ENCODE data around the gene ETS2.

Gene ETS2

GRCh38 chr21:38787461-38788274 is 18.1 kb upstream of the ETS2 start:
- Histone ChIP-seq H3K4me3 (ENCODE audit: low read length in 2 of 2) (no peak overlapping the region), H3K18ac (ENCODE audit: low read length) (no peak overlapping the region), H4K91ac (ENCODE audit: low read depth, low read length, poor library complexity) (no peak overlapping the region), H3K4ac (ENCODE audit: low read length) (no peak overlapping the region), H3K27ac (replicated peaks; ENCODE audit: low read length) (no peak overlapping the region), H2BK15ac (ENCODE audit: low read length) (no peak overlapping the region), H2BK5ac (ENCODE audit: low read length) (no peak overlapping the region), H3K4me2 (ENCODE audit: insufficient read depth, low read length, poor library complexity, severe bottlenecking) (no peak overlapping the region), H3K9me3 (replicated peaks in 1 of 2; ENCODE audit: control insufficient read depth in 2 of 2, insufficient read depth in 1 of 2, low read depth in 1 of 2, low read length in 2 of 2) (peaks cover 0 to 3% of the 10 kb centered on the region in 2 donors), H3K4me1 (ENCODE audit: control insufficient read depth in 2 of 2, insufficient read depth in 1 of 2, low read depth in 1 of 2, low read length in 2 of 2) (peaks cover 2 to 3% of the 10 kb centered on the region in 2 donors), H3K79me1 (ENCODE audit: low read depth, low read length) (no peaks in the 10 kb centered on the region), H3K27me3 (ENCODE audit: control insufficient read depth in 3 of 3, insufficient read depth in 3 of 3, low read depth in 1 of 3, low read length in 3 of 3) (peaks cover 0 to 5% (median 0%) of the 10 kb centered on the region in 3 experiments), H3K36me3 (replicated peaks in 1 of 2; ENCODE audit: control insufficient read depth in 2 of 2, insufficient read depth in 2 of 2, low read length in 2 of 2) (no peaks in the 10 kb centered on the region), H3K23ac (ENCODE audit: low read depth, low read length, poor library complexity) (peak overlapping the region; percentile 28), H2BK120ac (ENCODE audit: low read depth, low read length) (no peak overlapping the region), H4K8ac (ENCODE audit: low read depth, low read length) (no peak overlapping the region), H2AK5ac (ENCODE audit: low read depth, low read length) (no peak overlapping the region), H2BK12ac (ENCODE audit: low read length) (no peak overlapping the region), H2AFZ (ENCODE audit: low read length) (no peak overlapping the region), H3K9ac (ENCODE audit: low read depth, low read length, poor library complexity) (no peak overlapping the region), H3K14ac (ENCODE audit: low read length) (no peak overlapping the region)
- no CpG with 5 or more reads among the region's 19 CpGs for WGBS, 2 donors (ENCODE audit: extremely low coverage in 2 of 2, insufficient read length in 2 of 2, insufficient replicate concordance in 1 of 2)
- DNase-seq (ENCODE audit: low spot score): no peak

- no peak overlapping the region for H2BK15ac ChIP-seq (ENCODE audit: low read length)
- H3K23ac ChIP-seq (ENCODE audit: low read depth, low read length, poor library complexity): no peak overlapping the region
- no CpG with 5 or more reads among the region's 4 CpGs for WGBS, 2 donors (ENCODE audit: extremely low coverage in 2 of 2, insufficient read length in 2 of 2, insufficient replicate concordance in 1 of 2)
- H3K4me3 ChIP-seq (ENCODE audit: low read length in 2 of 2): no peak overlapping the region
- H3K27me3 ChIP-seq (ENCODE audit: control insufficient read depth in 3 of 3, insufficient read depth in 3 of 3, low read depth in 1 of 3, low read length in 3 of 3): peaks cover 0 to 5% (median 0%) of the 10 kb centered on the region in 3 experiments
- no peak overlapping the region for H2BK120ac ChIP-seq (ENCODE audit: low read depth, low read length)
- H2BK12ac ChIP-seq (ENCODE audit: low read length): no peak overlapping the region
- peaks cover 2 to 3% of the 10 kb centered on the region in 2 donors for H3K4me1 ChIP-seq (ENCODE audit: control insufficient read depth in 2 of 2, insufficient read depth in 1 of 2, low read depth in 1 of 2, low read length in 2 of 2)
- H3K4ac ChIP-seq (ENCODE audit: low read length): no peak overlapping the region
- DNase-seq (ENCODE audit: low spot score): no peak
- H3K9me3 ChIP-seq (replicated peaks in 1 of 2; ENCODE audit: control insufficient read depth in 2 of 2, insufficient read depth in 1 of 2, low read depth in 1 of 2, low read length in 2 of 2): no peaks in the 10 kb centered on the region
- no peak overlapping the region for H3K9ac ChIP-seq (ENCODE audit: low read depth, low read length, poor library complexity)
- no peak overlapping the region for H3K4me2 ChIP-seq (ENCODE audit: insufficient read depth, low read length, poor library complexity, severe bottlenecking)
- no peak overlapping the region for H4K91ac ChIP-seq (ENCODE audit: low read depth, low read length, poor library complexity)
- H2AFZ ChIP-seq (ENCODE audit: low read length): no peak overlapping the region
- no peak overlapping the region for H2AK5ac ChIP-seq (ENCODE audit: low read depth, low read length)
- H3K27ac ChIP-seq (replicated peaks; ENCODE audit: low read length): no peak overlapping the region
- H2BK5ac ChIP-seq (ENCODE audit: low read length): no peak overlapping the region
- H3K79me1 ChIP-seq (ENCODE audit: low read depth, low read length): no peaks in the 10 kb centered on the region
- H4K8ac ChIP-seq (ENCODE audit: low read depth, low read length): no peak overlapping the region
- no peaks in the 10 kb centered on the region for H3K36me3 ChIP-seq (replicated peaks in 1 of 2; ENCODE audit: control insufficient read depth in 2 of 2, insufficient read depth in 2 of 2, low read length in 2 of 2)
- H3K18ac ChIP-seq (ENCODE audit: low read length): no peak overlapping the region
- no peak overlapping the region for H3K14ac ChIP-seq (ENCODE audit: low read length)
These were observed 17.3 kb upstream of the ETS2 start for GRCh38 chr21:38788275-38788905.

GRCh38 chr21:38789275-38789674 is 16.5 kb upstream of the ETS2 start:
- no peak overlapping the region for H3K4ac ChIP-seq (ENCODE audit: low read length)
- H2AFZ ChIP-seq (ENCODE audit: low read length): no peak overlapping the region
- no peak overlapping the region for H3K4me3 ChIP-seq (ENCODE audit: low read length in 2 of 2)
- no peak overlapping the region for H2BK15ac ChIP-seq (ENCODE audit: low read length)
- peaks cover 2 to 3% of the 10 kb centered on the region in 2 donors for H3K4me1 ChIP-seq (ENCODE audit: control insufficient read depth in 2 of 2, insufficient read depth in 1 of 2, low read depth in 1 of 2, low read length in 2 of 2)
- no peak overlapping the region for H4K8ac ChIP-seq (ENCODE audit: low read depth, low read length)
- H3K23ac ChIP-seq (ENCODE audit: low read depth, low read length, poor library complexity): no peak overlapping the region
- H3K18ac ChIP-seq (ENCODE audit: low read length): no peak overlapping the region
- no peak overlapping the region for H2AK5ac ChIP-seq (ENCODE audit: low read depth, low read length)
- H2BK120ac ChIP-seq (ENCODE audit: low read depth, low read length): no peak overlapping the region
- no peak overlapping the region for H3K14ac ChIP-seq (ENCODE audit: low read length)
- no peak overlapping the region for H3K4me2 ChIP-seq (ENCODE audit: insufficient read depth, low read length, poor library complexity, severe bottlenecking)
- no CpG with 5 or more reads among the region's 3 CpGs for WGBS, 2 donors (ENCODE audit: extremely low coverage in 2 of 2, insufficient read length in 2 of 2, insufficient replicate concordance in 1 of 2)
- H3K79me1 ChIP-seq (ENCODE audit: low read depth, low read length): no peaks in the 10 kb centered on the region
- H3K27ac ChIP-seq (replicated peaks; ENCODE audit: low read length): no peak overlapping the region
- no peak for DNase-seq (ENCODE audit: low spot score)
- H2BK5ac ChIP-seq (ENCODE audit: low read length): no peak overlapping the region
- H2BK12ac ChIP-seq (ENCODE audit: low read length): no peak overlapping the region
- H3K9me3 ChIP-seq (replicated peaks in 1 of 2; ENCODE audit: control insufficient read depth in 2 of 2, insufficient read depth in 1 of 2, low read depth in 1 of 2, low read length in 2 of 2): no peaks in the 10 kb centered on the region
- H4K91ac ChIP-seq (ENCODE audit: low read depth, low read length, poor library complexity): no peak overlapping the region
- H3K9ac ChIP-seq (ENCODE audit: low read depth, low read length, poor library complexity): no peak overlapping the region
- no peaks in the 10 kb centered on the region for H3K36me3 ChIP-seq (replicated peaks in 1 of 2; ENCODE audit: control insufficient read depth in 2 of 2, insufficient read depth in 2 of 2, low read length in 2 of 2)
- H3K27me3 ChIP-seq (ENCODE audit: control insufficient read depth in 3 of 3, insufficient read depth in 3 of 3, low read depth in 1 of 3, low read length in 3 of 3): peaks cover 0 to 5% (median 0%) of the 10 kb centered on the region in 3 experiments

DNA sequence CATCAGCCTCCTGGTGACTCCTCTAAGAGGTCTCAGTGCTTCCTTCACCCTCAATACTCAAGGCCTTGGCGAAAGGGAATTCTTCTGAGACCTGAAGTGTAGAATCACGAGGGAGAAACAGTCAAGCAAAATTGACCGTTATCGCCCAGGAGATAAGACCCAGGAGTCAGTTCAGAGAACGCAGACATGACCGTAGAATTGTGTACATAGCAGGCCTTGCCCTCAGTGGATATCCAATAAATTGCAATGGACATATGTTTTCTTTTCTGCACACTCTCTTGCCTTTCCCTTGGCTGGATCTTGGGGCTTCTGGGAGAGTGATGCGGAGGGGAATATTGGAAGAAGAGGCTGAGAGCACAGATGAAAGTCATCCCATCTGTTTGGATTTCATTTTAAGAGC is 15.7 kb upstream of the ETS2 start:
- Histone ChIP-seq H3K18ac (ENCODE audit: low read length) (no peak overlapping the region), H2BK120ac (ENCODE audit: low read depth, low read length) (no peak overlapping the region), H4K8ac (ENCODE audit: low read depth, low read length) (no peak overlapping the region), H2BK12ac (ENCODE audit: low read length) (no peak overlapping the region), H2BK5ac (ENCODE audit: low read length) (no peak overlapping the region), H3K9ac (ENCODE audit: low read depth, low read length, poor library complexity) (no peak overlapping the region), H3K4me3 (ENCODE audit: low read length in 2 of 2) (no peak overlapping the region), H2AK5ac (ENCODE audit: low read depth, low read length) (no peak overlapping the region), H2BK15ac (ENCODE audit: low read length) (no peak overlapping the region), H3K23ac (ENCODE audit: low read depth, low read length, poor library complexity) (no peak overlapping the region), H3K27ac (replicated peaks; ENCODE audit: low read length) (no peak overlapping the region), H3K27me3 (ENCODE audit: control insufficient read depth in 3 of 3, insufficient read depth in 3 of 3, low read depth in 1 of 3, low read length in 3 of 3) (peaks cover 0 to 5% (median 0%) of the 10 kb centered on the region in 3 experiments), H4K91ac (ENCODE audit: low read depth, low read length, poor library complexity) (no peak overlapping the region), H3K36me3 (replicated peaks in 1 of 2; ENCODE audit: control insufficient read depth in 2 of 2, insufficient read depth in 2 of 2, low read length in 2 of 2) (no peaks in the 10 kb centered on the region), H3K79me1 (ENCODE audit: low read depth, low read length) (no peaks in the 10 kb centered on the region), H2AFZ (ENCODE audit: low read length) (no peak overlapping the region), H3K14ac (ENCODE audit: low read length) (no peak overlapping the region), H3K4me1 (ENCODE audit: control insufficient read depth in 2 of 2, insufficient read depth in 1 of 2, low read depth in 1 of 2, low read length in 2 of 2) (peaks cover 2 to 3% of the 10 kb centered on the region in 2 donors), H3K4me2 (ENCODE audit: insufficient read depth, low read length, poor library complexity, severe bottlenecking) (no peak overlapping the region), H3K9me3 (replicated peaks in 1 of 2; ENCODE audit: control insufficient read depth in 2 of 2, insufficient read depth in 1 of 2, low read depth in 1 of 2, low read length in 2 of 2) (no peaks in the 10 kb centered on the region), H3K4ac (ENCODE audit: low read length) (no peak overlapping the region)
- DNase-seq (ENCODE audit: low spot score): no peak
- no CpG with 5 or more reads among the region's 7 CpGs for WGBS, 2 donors (ENCODE audit: extremely low coverage in 2 of 2, insufficient read length in 2 of 2, insufficient replicate concordance in 1 of 2)
